ENCODE data around the gene CERK. TPM values are rescaled to one million over a fixed set of nuclear protein-coding genes. Genes with fewer than 3 reads are reported as not detected.
A peak's percentile ranks its signal among the peaks of the same experiment; 100 is the strongest.

CERK gene
- total RNA-seq, 1 donor from 2014 or later, result 145 TPM

DNA sequence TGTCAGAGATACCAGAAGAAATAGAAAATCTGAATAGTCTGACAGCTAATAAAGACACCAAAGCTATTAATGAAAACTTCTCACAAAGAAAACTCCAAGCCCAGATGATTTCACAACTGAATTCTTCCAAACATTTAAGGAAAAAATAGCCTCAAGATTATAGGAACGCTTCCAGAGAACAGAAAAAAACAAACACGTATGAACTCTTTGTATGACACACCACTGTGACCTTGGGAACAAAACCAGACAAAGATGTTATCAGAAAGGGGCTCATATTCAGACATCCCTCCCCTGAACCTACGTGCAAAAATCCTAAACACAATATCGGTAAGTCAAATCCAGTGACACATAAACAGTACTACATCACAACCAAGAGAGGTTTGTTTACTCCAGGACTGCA, 23.5 kb downstream of the CERK start:
- Mint-ChIP-seq H3K4me1 (ENCODE audit: low read depth, unreplicated experiment) (peaks cover 5% of the 10 kb centered on the region), H3K27me3 (ENCODE audit: unreplicated experiment) (peaks cover under 1% of the 10 kb centered on the region), H3K9me3 (ENCODE audit: unreplicated experiment) (peaks cover 2% of the 10 kb centered on the region), H3K27ac (ENCODE audit: unreplicated experiment) (peak overlapping the region; percentile 0), H3K36me3 (ENCODE audit: unreplicated experiment) (peaks cover 11% of the 10 kb centered on the region), H3K4me3 (ENCODE audit: unreplicated experiment) (no peak overlapping the region)
- DNase-seq, result no peak
- TF ChIP-seq, protein P1, sequence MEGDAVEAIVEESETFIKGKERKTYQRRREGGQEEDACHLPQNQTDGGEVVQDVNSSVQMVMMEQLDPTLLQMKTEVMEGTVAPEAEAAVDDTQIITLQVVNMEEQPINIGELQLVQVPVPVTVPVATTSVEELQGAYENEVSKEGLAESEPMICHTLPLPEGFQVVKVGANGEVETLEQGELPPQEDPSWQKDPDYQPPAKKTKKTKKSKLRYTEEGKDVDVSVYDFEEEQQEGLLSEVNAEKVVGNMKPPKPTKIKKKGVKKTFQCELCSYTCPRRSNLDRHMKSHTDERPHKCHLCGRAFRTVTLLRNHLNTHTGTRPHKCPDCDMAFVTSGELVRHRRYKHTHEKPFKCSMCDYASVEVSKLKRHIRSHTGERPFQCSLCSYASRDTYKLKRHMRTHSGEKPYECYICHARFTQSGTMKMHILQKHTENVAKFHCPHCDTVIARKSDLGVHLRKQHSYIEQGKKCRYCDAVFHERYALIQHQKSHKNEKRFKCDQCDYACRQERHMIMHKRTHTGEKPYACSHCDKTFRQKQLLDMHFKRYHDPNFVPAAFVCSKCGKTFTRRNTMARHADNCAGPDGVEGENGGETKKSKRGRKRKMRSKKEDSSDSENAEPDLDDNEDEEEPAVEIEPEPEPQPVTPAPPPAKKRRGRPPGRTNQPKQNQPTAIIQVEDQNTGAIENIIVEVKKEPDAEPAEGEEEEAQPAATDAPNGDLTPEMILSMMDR (IDR thresholded peaks at IDR 0.05; ENCODE audit: partially characterized antibody, unreplicated experiment), result no peak

DNA sequence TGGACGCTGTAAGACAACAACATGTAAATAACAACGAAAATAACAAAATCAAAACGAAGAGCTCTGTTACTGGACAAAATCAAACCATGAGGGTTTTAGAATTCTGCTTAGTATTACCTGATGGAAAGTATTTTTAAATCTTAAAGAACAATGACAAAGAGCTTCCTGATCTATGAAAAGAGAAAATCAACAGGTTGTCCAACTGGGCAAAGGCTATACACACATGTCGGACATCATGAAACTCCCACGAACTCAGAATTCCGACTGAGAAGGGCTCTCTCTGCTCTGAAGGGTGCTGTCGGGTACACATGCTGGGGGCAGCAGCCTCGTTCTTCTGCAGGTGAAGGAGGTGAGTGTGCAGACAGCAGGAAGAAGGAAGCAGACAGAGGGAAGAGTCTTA, 25.8 kb downstream of the CERK start:
- Mint-ChIP-seq H3K36me3 (ENCODE audit: unreplicated experiment) (peaks cover 9% of the 10 kb centered on the region), H3K27me3 (ENCODE audit: unreplicated experiment) (peaks cover 2% of the 10 kb centered on the region), H3K9me3 (ENCODE audit: unreplicated experiment) (no peaks in the 10 kb centered on the region), H3K4me3 (ENCODE audit: unreplicated experiment) (no peak overlapping the region), H3K27ac (ENCODE audit: unreplicated experiment) (no peak overlapping the region), H3K4me1 (ENCODE audit: low read depth, unreplicated experiment) (no peaks in the 10 kb centered on the region)
- no peak for DNase-seq
- TF ChIP-seq, protein P1 (IDR thresholded peaks at IDR 0.05; ENCODE audit: partially characterized antibody, unreplicated experiment), result no peak

DNA sequence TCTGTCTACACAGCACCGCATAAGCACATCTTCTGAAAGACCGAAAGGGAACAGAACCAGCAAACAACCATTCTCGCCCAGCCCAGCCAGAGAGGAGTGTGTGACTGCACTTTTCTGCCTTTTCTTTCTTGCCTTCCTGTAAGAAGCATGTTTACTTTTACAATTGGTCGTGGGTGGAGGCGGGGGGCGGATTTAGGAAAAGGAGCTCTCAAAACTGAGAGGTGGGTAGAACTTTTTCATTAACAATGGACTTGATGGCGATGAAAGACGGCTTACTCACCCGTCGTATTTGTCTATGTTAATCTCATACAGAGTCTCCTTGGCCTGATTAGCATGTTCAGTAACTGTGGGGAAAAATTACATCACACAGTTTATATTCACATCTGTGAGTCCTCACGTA, 27.2 kb downstream of the CERK start:
- no peaks in the 10 kb centered on the region for H3K4me1 Mint-ChIP-seq (ENCODE audit: low read depth, unreplicated experiment)
- H3K9me3 Mint-ChIP-seq (ENCODE audit: unreplicated experiment), result no peaks in the 10 kb centered on the region
- peaks cover 2% of the 10 kb centered on the region for H3K27me3 Mint-ChIP-seq (ENCODE audit: unreplicated experiment)
- no peak overlapping the region for H3K27ac Mint-ChIP-seq (ENCODE audit: unreplicated experiment)
- peaks cover 6% of the 10 kb centered on the region for H3K36me3 Mint-ChIP-seq (ENCODE audit: unreplicated experiment)
- H3K4me3 Mint-ChIP-seq (ENCODE audit: unreplicated experiment), result no peak overlapping the region
- TF ChIP-seq, protein P1 (IDR thresholded peaks at IDR 0.05; ENCODE audit: partially characterized antibody, unreplicated experiment), result no peak
- no peak for DNase-seq

DNA sequence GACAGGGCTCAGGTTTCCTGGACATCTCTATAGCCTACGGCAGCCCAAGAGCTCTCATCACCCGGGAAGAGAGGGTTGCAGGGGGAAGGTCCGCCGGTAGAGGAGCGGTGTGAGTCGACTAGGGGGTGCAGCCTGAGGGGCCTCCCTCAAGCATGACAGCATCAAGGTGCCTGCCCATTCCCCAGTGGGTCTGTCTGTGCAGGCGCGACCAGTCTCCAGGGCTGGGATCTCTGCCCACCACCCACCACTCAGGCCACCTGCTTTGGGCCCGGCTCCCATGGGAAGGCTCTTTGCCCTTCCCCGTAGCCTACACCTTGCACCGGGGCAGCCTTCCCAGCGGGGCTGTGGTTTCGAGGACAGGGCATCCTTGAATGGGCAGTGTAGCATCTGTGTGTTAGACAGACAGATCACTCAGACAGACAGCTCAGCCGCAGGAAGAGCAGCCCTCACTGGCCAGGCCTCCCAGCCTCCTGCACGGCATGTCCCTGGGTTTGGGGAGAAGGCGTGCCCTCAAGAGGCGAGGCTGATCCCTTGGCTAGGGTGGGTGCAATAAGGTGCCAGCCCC, 29.2 kb downstream of the CERK start:
- Mint-ChIP-seq H3K27me3 (ENCODE audit: unreplicated experiment) (peaks cover 2% of the 10 kb centered on the region), H3K36me3 (ENCODE audit: unreplicated experiment) (peaks cover 11% of the 10 kb centered on the region), H3K9me3 (ENCODE audit: unreplicated experiment) (peaks cover 1% of the 10 kb centered on the region), H3K4me1 (ENCODE audit: low read depth, unreplicated experiment) (no peaks in the 10 kb centered on the region), H3K4me3 (ENCODE audit: unreplicated experiment) (no peak overlapping the region), H3K27ac (ENCODE audit: unreplicated experiment) (peak overlapping the region; percentile 22)
- DNase-seq, result no peak
- TF ChIP-seq, protein P1 (IDR thresholded peaks at IDR 0.05; ENCODE audit: partially characterized antibody, unreplicated experiment), result no peak

DNA sequence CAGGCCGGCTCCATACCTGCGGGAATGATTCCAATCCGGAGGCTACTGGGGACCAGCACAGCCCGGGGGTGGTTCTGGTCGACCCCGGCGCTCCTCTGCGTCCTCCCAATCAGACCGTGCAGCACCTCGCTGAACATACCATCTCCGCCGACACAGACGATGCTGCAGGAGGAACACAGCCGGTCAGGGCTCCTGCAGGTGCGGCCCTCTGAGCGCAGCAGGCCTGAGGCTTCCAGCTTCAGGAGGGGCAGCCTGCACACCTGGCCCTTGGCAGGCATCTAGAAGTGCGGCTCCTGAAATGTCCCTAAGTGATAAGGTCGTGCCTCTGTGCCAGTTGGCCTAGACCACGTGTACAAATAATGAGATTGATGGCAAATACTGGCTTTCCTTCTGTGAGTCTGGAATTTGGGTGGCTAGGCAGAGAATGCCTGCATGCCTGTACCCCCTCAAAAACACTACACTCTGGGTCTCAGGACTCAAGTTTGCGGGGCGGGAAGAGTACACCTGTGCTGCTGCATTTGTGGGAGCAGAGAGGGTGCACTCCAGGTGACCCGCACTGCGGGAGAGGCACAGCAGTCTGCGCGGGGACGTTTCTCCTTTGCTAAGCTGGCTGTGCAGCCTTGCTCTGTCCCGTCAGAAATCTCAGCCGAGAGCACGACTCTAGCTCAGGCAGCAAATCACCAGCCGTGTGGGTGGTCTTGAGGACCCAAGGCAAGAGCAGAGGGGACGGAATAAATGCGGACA, 30.1 kb downstream of the CERK start:
- DNase-seq, result no peak
- Mint-ChIP-seq H3K4me1 (ENCODE audit: low read depth, unreplicated experiment) (peaks cover 6% of the 10 kb centered on the region), H3K4me3 (ENCODE audit: unreplicated experiment) (no peak overlapping the region), H3K9me3 (ENCODE audit: unreplicated experiment) (peaks cover 4% of the 10 kb centered on the region), H3K27me3 (ENCODE audit: unreplicated experiment) (peaks cover 3% of the 10 kb centered on the region), H3K27ac (ENCODE audit: unreplicated experiment) (no peak overlapping the region), H3K36me3 (ENCODE audit: unreplicated experiment) (peaks cover 11% of the 10 kb centered on the region)
- TF ChIP-seq, protein P1 (IDR thresholded peaks at IDR 0.05; ENCODE audit: partially characterized antibody, unreplicated experiment), result no peak

Measured in glutamatergic neuron (in vitro differentiated cells).